WTC11 (cell line): ENCODE results near the gene ELP5. TPM values are rescaled to one million over a fixed set of nuclear protein-coding genes. Genes with fewer than 3 reads are reported as not detected.

ENCODE experiments used
- ATAC-seq: fragments of 200-7000 bp; cut with Tn5 transposase; 2 replicates; pipeline ENCODE4 v1.10.0; 2021; ENCODE audit warnings: mild to moderate bottlenecking, moderate library complexity
- CTCF ChIA-PET: fragments of 300-600 bp; sonication (Branson Sonifier 250); formaldehyde crosslinking; loops from one replicate; lab custom pipeline; 2021; ENCODE audit warnings: antibody characterized with exemption; lab: Charles Lee
- POLR2A ChIA-PET: fragments of 350-600 bp; sonication (Branson Sonifier 250); formaldehyde crosslinking; loops from one replicate; lab custom pipeline; 2021; ENCODE audit warnings: antibody characterized with exemption; lab: Charles Lee
- DNase-seq: peaks from one replicate; pipeline ENCODE4 v3.0.0; 2021; ENCODE audit warnings: low spot score
- H3K27ac Mint-ChIP-seq: 2 replicates; pipeline ENCODE4 v1.8.0; 2021; ENCODE audit warnings: mixed read lengths
- H3K27me3 Mint-ChIP-seq: 2 replicates; pipeline ENCODE4 v1.8.0; 2021; ENCODE audit warnings: low read depth, mild to moderate bottlenecking, moderate library complexity, mixed read lengths
- H3K36me3 Mint-ChIP-seq: 2 replicates; pipeline ENCODE4 v1.8.0; 2021; ENCODE audit warnings: mixed read lengths
- H3K4me1 Mint-ChIP-seq: 2 replicates; pipeline ENCODE4 v1.8.0; 2022; ENCODE audit warnings: mixed read lengths
- H3K4me3 Mint-ChIP-seq: 2 replicates; pipeline ENCODE4 v1.8.0; 2021; ENCODE audit warnings: mild to moderate bottlenecking, moderate library complexity, mixed read lengths
- H3K9me3 Mint-ChIP-seq: 2 replicates; pipeline ENCODE4 v1.8.0; 2021; ENCODE audit warnings: mixed read lengths
- AFF4 ChIP-seq: sonication (generic); formaldehyde crosslinking; IDR thresholded peaks from 2 replicates; pipeline ENCODE4 v1.8.1; 2023; ENCODE audit warnings: mild to moderate bottlenecking, missing genetic modification reagents, borderline replicate concordance
- ERG ChIP-seq: fragments of 250-450 bp; sonication (Bioruptor Pico); IDR thresholded peaks from 2 replicates; pipeline ENCODE4 v1.8.0; 2021; ENCODE audit warnings: mild to moderate bottlenecking
- ESRRA ChIP-seq: sonication (generic); formaldehyde crosslinking; IDR thresholded peaks from 2 replicates; pipeline ENCODE4 v1.8.1; 2022; ENCODE audit warnings: mild to moderate bottlenecking, missing genetic modification reagents, borderline replicate concordance
- JUN ChIP-seq: sonication (generic); formaldehyde crosslinking; IDR thresholded peaks from 2 replicates; pipeline ENCODE4 v1.8.0; 2023; ENCODE audit warnings: mild to moderate bottlenecking, missing genetic modification reagents
- MXD4 ChIP-seq: fragments of 250-450 bp; sonication (Bioruptor Pico); IDR thresholded peaks from 2 replicates; pipeline ENCODE4 v1.8.0; 2021; ENCODE audit warnings: mild to moderate bottlenecking, moderate library complexity, borderline replicate concordance
- NFATC4 ChIP-seq: fragments of 250-450 bp; sonication (Bioruptor Pico); IDR thresholded peaks from 2 replicates; pipeline ENCODE4 v1.9.0; 2021; ENCODE audit warnings: mild to moderate bottlenecking
- NR1H2 ChIP-seq: sonication (generic); formaldehyde crosslinking; IDR thresholded peaks from 2 replicates; pipeline ENCODE4 v1.9.0; 2021; ENCODE audit warnings: mild to moderate bottlenecking, moderate library complexity, missing genetic modification reagents
- RORB ChIP-seq: fragments of 250-450 bp; sonication (Bioruptor Pico); IDR thresholded peaks from 2 replicates; pipeline ENCODE4 v1.9.0; 2021; ENCODE audit warnings: mild to moderate bottlenecking
- SMAD4 ChIP-seq: sonication (generic); formaldehyde crosslinking; IDR thresholded peaks from 2 replicates; pipeline ENCODE4 v1.8.0; 2022; ENCODE audit warnings: mild to moderate bottlenecking, missing genetic modification reagents
- SP1 ChIP-seq: sonication (generic); formaldehyde crosslinking; conservative IDR thresholded peaks from 2 replicates; pipeline ENCODE4 v1.8.1; 2022; ENCODE audit warnings: missing genetic modification reagents
- ZBTB21 ChIP-seq: sonication (generic); formaldehyde crosslinking; IDR thresholded peaks from 2 replicates; pipeline ENCODE4 v1.8.1; 2023; ENCODE audit warnings: mild to moderate bottlenecking, missing genetic modification reagents, borderline replicate concordance
- ZNF219 ChIP-seq: sonication (generic); formaldehyde crosslinking; IDR thresholded peaks from 2 replicates; pipeline ENCODE4 v1.8.0; 2023; ENCODE audit warnings: missing genetic modification reagents, mild to moderate bottlenecking, borderline replicate concordance
- ZNF671 ChIP-seq: fragments of 250-450 bp; sonication (Bioruptor Pico); IDR thresholded peaks from 2 replicates; pipeline ENCODE4 v1.8.0; 2021; ENCODE audit warnings: mild to moderate bottlenecking
- total RNA-seq: library from RNA; stranded (reverse); gene quantifications from 3 replicates; pipeline ENCODE4 v1.2.3, GENCODE V29; 2021
- TF ChIP-seq, protein P1 (sequence below): sonication (generic); formaldehyde crosslinking; IDR thresholded peaks from 2 replicates; pipeline ENCODE4 v1.8.0; 2022; ENCODE audit warnings: mild to moderate bottlenecking, missing genetic modification reagents
- TF ChIP-seq, protein P2 (sequence below): sonication (generic); formaldehyde crosslinking; IDR thresholded peaks from 2 replicates; pipeline ENCODE4 v1.8.1; 2022; ENCODE audit warnings: low read depth, missing genetic modification reagents, borderline replicate concordance
- TF ChIP-seq, protein P3 (sequence below): fragments of 250-450 bp; sonication (Bioruptor Pico); IDR thresholded peaks from 2 replicates; pipeline ENCODE4 v1.9.0; 2021; ENCODE audit warnings: mild to moderate bottlenecking
- TF ChIP-seq, protein P4 (sequence below): sonication (generic); formaldehyde crosslinking; IDR thresholded peaks from 2 replicates; pipeline ENCODE4 v1.8.0; 2023; ENCODE audit warnings: missing genetic modification reagents

The ELP5 gene
- total RNA-seq, 1 experiment from 2014 or later: 101 TPM

- Mint-ChIP-seq H3K4me3 (peak overlapping the region; percentile 30; the same call in 1 of the 2 replicates), H3K9me3 (no peaks in the 10 kb centered on the region), H3K27me3 (peaks cover 21% of the 10 kb centered on the region), H3K27ac (no peak overlapping the region)
- ATAC-seq: no peak
- TF ChIP-seq ZNF671 (CRISPR knock-in tag): no peak
- no peak for TF ChIP-seq ZBTB21 (CRISPR knock-in tag)
- no peak for TF ChIP-seq JUN (CRISPR knock-in tag)
- no peak for TF ChIP-seq AFF4
- no peak for TF ChIP-seq MXD4 (CRISPR knock-in tag)
- TF ChIP-seq, all 79 proteins: peak for 0
- POLR2A ChIA-PET: no interaction called here
- DNase-seq: no peak
- Mint-ChIP-seq H3K36me3 (no peaks in the 10 kb centered on the region; the same call in 1 of the 2 replicates), H3K4me1 (peaks cover 22% of the 10 kb centered on the region)
- CTCF ChIA-PET: interaction anchor here (2.7 to 7.0 kb wide), 2 partner anchors 14 to 30 kb away, joined by 14 to 119 read pairs; no protein-coding TSS in a partner anchor
These were observed 31.6 kb downstream of the ELP5 start for GRCh38 chr17:7283471-7284216.

DNA sequence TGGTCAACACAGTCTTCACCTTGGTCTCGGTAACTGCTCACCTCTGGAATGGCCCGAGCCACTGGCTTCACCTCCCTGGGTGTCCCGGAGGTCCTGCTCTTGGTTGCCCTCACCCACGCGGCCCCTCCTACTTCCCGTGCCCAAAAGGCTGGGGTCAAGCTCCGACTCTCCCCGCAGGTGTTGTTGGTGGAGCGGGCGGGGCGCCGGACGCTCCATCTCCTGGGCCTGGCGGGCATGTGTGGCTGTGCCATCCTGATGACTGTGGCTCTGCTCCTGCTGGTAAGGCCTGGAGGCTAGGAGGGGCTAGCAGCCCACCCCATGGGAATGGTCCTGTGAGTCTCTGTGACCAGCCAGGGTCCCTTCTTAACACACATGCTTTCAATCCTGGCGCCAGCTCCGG lies 32.9 kb downstream of the ELP5 start:
- no peak for DNase-seq
- Mint-ChIP-seq H3K27ac (no peak overlapping the region), H3K27me3 (peaks cover 21% of the 10 kb centered on the region), H3K9me3 (no peaks in the 10 kb centered on the region), H3K4me1 (peaks cover 21% of the 10 kb centered on the region), H3K4me3 (no peak overlapping the region), H3K36me3 (no peaks in the 10 kb centered on the region; the same call in 1 of the 2 replicates)
- no peak for ATAC-seq
- ChIA-PET CTCF (interaction anchor here (0.8 to 7.0 kb wide), 3 partner anchors 12 to 96 kb away, joined by 3 to 119 read pairs (median 4); partner anchors contain the start of genes NEURL4 and TNK1), POLR2A (interaction anchor here (0.9 kb wide), 1 partner anchor 12 kb away, joined by 3 read pairs; no protein-coding TSS in a partner anchor)
- TF ChIP-seq SP1 (no peak), ERG (no peak), NFATC4 (CRISPR knock-in tag) (no peak), ZNF219 (CRISPR knock-in tag) (no peak), ESRRA (CRISPR knock-in tag) (no peak), SMAD4 (CRISPR knock-in tag) (no peak), NR1H2 (CRISPR knock-in tag) (no peak), RORB (CRISPR knock-in tag) (no peak)
- TF ChIP-seq, protein P1, sequence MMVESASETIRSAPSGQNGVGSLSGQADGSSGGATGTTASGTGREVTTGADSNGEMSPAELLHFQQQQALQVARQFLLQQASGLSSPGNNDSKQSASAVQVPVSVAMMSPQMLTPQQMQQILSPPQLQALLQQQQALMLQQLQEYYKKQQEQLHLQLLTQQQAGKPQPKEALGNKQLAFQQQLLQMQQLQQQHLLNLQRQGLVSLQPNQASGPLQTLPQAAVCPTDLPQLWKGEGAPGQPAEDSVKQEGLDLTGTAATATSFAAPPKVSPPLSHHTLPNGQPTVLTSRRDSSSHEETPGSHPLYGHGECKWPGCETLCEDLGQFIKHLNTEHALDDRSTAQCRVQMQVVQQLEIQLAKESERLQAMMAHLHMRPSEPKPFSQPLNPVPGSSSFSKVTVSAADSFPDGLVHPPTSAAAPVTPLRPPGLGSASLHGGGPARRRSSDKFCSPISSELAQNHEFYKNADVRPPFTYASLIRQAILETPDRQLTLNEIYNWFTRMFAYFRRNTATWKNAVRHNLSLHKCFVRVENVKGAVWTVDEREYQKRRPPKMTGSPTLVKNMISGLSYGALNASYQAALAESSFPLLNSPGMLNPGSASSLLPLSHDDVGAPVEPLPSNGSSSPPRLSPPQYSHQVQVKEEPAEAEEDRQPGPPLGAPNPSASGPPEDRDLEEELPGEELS (CRISPR knock-in tag): no peak
- TF ChIP-seq, protein P2, sequence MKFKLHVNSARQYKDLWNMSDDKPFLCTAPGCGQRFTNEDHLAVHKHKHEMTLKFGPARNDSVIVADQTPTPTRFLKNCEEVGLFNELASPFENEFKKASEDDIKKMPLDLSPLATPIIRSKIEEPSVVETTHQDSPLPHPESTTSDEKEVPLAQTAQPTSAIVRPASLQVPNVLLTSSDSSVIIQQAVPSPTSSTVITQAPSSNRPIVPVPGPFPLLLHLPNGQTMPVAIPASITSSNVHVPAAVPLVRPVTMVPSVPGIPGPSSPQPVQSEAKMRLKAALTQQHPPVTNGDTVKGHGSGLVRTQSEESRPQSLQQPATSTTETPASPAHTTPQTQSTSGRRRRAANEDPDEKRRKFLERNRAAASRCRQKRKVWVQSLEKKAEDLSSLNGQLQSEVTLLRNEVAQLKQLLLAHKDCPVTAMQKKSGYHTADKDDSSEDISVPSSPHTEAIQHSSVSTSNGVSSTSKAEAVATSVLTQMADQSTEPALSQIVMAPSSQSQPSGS (CRISPR knock-in tag): no peak
- TF ChIP-seq, protein P3, sequence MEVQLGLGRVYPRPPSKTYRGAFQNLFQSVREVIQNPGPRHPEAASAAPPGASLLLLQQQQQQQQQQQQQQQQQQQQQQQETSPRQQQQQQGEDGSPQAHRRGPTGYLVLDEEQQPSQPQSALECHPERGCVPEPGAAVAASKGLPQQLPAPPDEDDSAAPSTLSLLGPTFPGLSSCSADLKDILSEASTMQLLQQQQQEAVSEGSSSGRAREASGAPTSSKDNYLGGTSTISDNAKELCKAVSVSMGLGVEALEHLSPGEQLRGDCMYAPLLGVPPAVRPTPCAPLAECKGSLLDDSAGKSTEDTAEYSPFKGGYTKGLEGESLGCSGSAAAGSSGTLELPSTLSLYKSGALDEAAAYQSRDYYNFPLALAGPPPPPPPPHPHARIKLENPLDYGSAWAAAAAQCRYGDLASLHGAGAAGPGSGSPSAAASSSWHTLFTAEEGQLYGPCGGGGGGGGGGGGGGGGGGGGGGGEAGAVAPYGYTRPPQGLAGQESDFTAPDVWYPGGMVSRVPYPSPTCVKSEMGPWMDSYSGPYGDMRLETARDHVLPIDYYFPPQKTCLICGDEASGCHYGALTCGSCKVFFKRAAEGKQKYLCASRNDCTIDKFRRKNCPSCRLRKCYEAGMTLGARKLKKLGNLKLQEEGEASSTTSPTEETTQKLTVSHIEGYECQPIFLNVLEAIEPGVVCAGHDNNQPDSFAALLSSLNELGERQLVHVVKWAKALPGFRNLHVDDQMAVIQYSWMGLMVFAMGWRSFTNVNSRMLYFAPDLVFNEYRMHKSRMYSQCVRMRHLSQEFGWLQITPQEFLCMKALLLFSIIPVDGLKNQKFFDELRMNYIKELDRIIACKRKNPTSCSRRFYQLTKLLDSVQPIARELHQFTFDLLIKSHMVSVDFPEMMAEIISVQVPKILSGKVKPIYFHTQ (CRISPR knock-in tag): no peak
- TF ChIP-seq, protein P4, sequence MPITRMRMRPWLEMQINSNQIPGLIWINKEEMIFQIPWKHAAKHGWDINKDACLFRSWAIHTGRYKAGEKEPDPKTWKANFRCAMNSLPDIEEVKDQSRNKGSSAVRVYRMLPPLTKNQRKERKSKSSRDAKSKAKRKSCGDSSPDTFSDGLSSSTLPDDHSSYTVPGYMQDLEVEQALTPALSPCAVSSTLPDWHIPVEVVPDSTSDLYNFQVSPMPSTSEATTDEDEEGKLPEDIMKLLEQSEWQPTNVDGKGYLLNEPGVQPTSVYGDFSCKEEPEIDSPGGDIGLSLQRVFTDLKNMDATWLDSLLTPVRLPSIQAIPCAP (CRISPR knock-in tag): no peak
